Testis (tissue), 3 donors: ENCODE data around the gene SATB2. TPM values are rescaled to one million over a fixed set of nuclear protein-coding genes. Genes with fewer than 3 reads are reported as not detected.
A peak's percentile ranks its signal among the peaks of the same experiment; 100 is the strongest.

Experiments
- DNase-seq: peaks from one replicate; pipeline ENCODE4 v3.0.0-alpha.2; 2019
- H3K27ac ChIP-seq, 2 donors: fragments of 200-600 bp; sonication (generic); one replicate each; pipeline ENCODE4 v1.5.1; 2019
- H3K27me3 ChIP-seq: fragments of 200-600 bp; sonication (generic); one replicate; pipeline ENCODE4 v1.5.1; 2019
- H3K36me3 ChIP-seq: fragments of 200-600 bp; sonication (generic); one replicate; pipeline ENCODE4 v1.5.1; 2017; ENCODE audit warnings: low read depth; ENCODE audit errors: missing control alignments
- H3K4me1 ChIP-seq: fragments of 200-600 bp; sonication (generic); one replicate; pipeline ENCODE4 v1.5.1; 2019
- H3K4me3 ChIP-seq, 2 donors: fragments of 200-600 bp; sonication (generic); one replicate each; pipeline ENCODE4 v1.5.1; 2017 to 2019
- H3K9me3 ChIP-seq: fragments of 200-600 bp; sonication (generic); one replicate; pipeline ENCODE4 v1.5.1; 2017
- CTCF ChIP-seq, 3 experiments: fragments of 450-650 bp in 2 of 3; fragments of 200-600 bp in 1 of 3; sonication (generic) in 1 of 3; IDR thresholded peaks; one replicate each; pipeline ENCODE4 v1.5.1; 2016 to 2019; ENCODE audit warnings: antibody characterized with exemption in 3 of 3, mild to moderate bottlenecking in 2 of 3, moderate library complexity in 1 of 3
- POLR2A ChIP-seq: fragments of 450-650 bp; IDR thresholded peaks from one replicate; pipeline ENCODE4 v1.6.1; 2017; ENCODE audit warnings: antibody characterized with exemption, mild to moderate bottlenecking, moderate library complexity
- WGBS, 2 donors: methylation state at CpG; one replicate each; pipeline ENCODE4 v1.1.5; 2018; 5-methylcytosine and 5-hydroxymethylcytosine counted together
- intact Hi-C: fragments of 100-400 bp; cut with DNase I; formaldehyde crosslinking; loops from one replicate; pipeline ENCODE4 v1.15.1; 2023; ENCODE audit warnings: low total_unique reads
- polyA plus RNA-seq: library from polyadenylated mRNA; stranded (reverse); fragments of 350-450 nt; fragmentation: Illumina TruSeq; extraction: RNeasy Lipid Tissue Mini Kit (QIAGEN cat#74804); gene quantifications from one replicate; pipeline ENCODE4 v1.2.3, GENCODE V29; 2014; ENCODE audit warnings: low read depth, low replicate concordance; ENCODE audit not compliant: insufficient read depth
- total RNA-seq, 2 donors: library from RNA; depleted of rRNA; stranded (reverse); fragments of >200 nt; gene quantifications; one replicate each; pipeline ENCODE4 v1.2.3, GENCODE V29; 2016

The SATB2 gene
- total and polyA plus RNA-seq, 3 donors from 2014 or later: 5.1 to 15.1 (median 14.1) TPM

GRCh38 chr2:199464606-199465352, 7.0 kb upstream of the SATB2 start:
- Histone ChIP-seq H3K4me3 (peak overlapping the region; percentile 46 to 54), H3K36me3 (no peaks in the 10 kb centered on the region), H3K4me1 (peaks cover 12% of the 10 kb centered on the region), H3K27ac (no peak overlapping the region), H3K9me3 (no peaks in the 10 kb centered on the region), H3K27me3 (peaks cover 3% of the 10 kb centered on the region)
- intact Hi-C loops: no loop called here
- TF ChIP-seq POLR2A (no peak), CTCF (IDR thresholded peaks at IDR 0.05) (no peak)
- DNase-seq: no peak
- WGBS, 2 donors: 9 to 12% methylated on average over 29 to 46 of the region's 46 CpGs

DNA sequence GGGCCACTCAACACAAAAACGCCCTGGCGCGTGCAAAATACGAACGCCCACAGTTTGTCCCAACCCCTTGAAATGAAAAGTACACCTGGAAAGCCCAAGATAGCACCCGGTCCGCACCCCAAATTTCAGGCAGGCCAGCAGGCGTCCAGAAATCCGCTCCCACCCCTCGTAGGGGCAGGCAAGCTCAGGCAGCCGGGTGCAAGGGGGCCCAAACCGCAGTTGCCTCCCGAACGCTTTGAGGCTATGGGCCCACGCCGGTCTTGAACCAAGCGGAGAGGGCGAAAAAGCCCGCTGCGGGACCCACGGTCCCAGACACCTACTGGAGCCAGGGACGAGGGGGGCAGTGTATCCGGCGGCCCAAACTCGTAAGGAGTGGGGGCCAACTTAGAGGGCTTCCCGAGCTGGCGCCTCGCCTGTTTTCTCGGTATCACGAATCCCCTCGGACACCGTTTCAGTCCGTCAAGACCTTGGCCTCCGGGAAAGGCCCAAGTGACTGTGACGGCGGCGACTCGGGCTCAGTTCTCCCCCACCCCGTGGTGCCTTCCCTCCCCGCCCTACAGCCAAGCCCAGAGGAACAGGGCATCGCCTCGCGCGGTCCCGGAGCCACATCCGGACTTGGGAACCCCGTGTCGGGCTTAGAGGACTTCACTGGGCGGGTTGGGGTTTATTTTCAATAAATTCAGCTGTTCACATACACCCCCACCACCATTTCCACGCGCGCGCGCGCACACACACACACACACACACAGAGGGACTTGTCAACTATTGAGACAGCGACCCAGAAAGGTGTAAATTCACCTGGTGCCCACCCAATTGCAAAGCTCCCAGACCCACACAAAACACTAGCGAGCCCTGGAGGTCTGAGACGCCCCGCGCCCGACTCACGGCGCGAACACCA, 6.2 kb upstream of the SATB2 start:
- WGBS, 2 donors: 6 to 8% methylated on average over 30 to 58 of the region's 64 CpGs
- Histone ChIP-seq H3K36me3 (no peaks in the 10 kb centered on the region), H3K27me3 (peaks cover 3% of the 10 kb centered on the region), H3K9me3 (no peaks in the 10 kb centered on the region), H3K4me1 (peaks cover 12% of the 10 kb centered on the region), H3K27ac (no peak overlapping the region), H3K4me3 (peak overlapping the region; percentile 46 to 54)
- TF ChIP-seq CTCF (IDR thresholded peaks at IDR 0.05) (no peak), POLR2A (no peak)
- intact Hi-C loops: no loop called here
- no peak for DNase-seq

DNA sequence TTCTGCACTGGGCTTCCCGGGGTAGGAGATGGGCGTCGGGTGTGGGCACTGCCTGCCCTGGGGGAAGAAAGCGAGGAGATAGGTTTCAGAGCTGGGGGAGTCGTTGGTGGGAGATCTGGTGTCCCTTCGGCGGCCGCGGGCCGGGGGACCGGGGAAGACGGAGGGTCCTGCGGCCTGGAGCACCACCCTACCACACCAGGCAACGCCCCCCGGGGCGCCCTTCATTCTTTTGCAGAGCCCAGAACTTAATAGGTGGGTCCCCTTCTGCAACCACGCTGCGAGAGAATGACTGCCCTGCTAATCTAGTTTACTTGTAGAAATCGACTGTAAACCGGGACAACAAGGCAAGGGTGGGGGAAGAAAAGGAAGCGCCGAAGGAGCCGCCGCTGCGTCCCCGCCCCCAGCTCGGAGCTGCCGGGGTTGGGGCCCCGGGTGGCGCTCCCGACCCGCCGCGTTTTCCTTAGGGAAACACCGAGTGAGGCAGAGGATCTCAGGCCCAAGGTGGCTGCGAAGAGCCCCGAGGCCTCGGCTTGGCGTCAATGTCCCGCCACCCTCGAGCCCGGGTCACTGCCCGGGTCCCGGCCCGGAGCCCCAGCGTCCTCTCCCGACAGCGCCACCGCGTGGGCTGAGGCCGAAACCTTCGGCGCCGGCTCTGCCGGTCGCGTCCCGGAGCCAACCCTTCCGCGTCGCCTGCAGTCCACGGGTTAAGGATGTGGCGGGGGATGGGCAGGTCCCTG, 5.4 kb upstream of the SATB2 start:
- intact Hi-C loops: no loop called here
- H3K27me3 ChIP-seq: peaks cover 3% of the 10 kb centered on the region

More for the DNA sequence above, 5.4 kb upstream of the SATB2 start:
- TF ChIP-seq POLR2A: no peak
- TF ChIP-seq CTCF (IDR thresholded peaks at IDR 0.05): peak; percentile 56 to 82 (median 72)
- peaks cover 12% of the 10 kb centered on the region for H3K4me1 ChIP-seq
- no peak overlapping the region for H3K27ac ChIP-seq
- H3K36me3 ChIP-seq: no peaks in the 10 kb centered on the region
- WGBS, 2 donors: 0 to 2% methylated on average over 30 to 46 of the region's 63 CpGs
- H3K4me3 ChIP-seq: peak overlapping the region; percentile 46 to 54
- no peaks in the 10 kb centered on the region for H3K9me3 ChIP-seq
- peak; percentile 79 for DNase-seq
